C4-2B (cell line): ENCODE measurements around the gene ARHGAP42.

Experiments
- CTCF ChIP-seq: fragments of 450-650 bp; conservative IDR thresholded peaks from 2 replicates; pipeline ENCODE4 v1.5.1; 2017; ENCODE audit warnings: mild to moderate bottlenecking
- ZFX ChIP-seq: fragments of 450-650 bp; IDR thresholded peaks from 2 replicates; pipeline ENCODE4 v1.6.1; 2017

- TF ChIP-seq CTCF: no peak
- no peak for TF ChIP-seq ZFX
Observed at GRCh38 chr11:100709233-100709957, 22.3 kb downstream of the ARHGAP42 start.
